ENCODE results near the gene C7orf33.

The C7orf33 gene

GRCh38 chr7:148575640-148576411 lies 14.7 kb upstream of the C7orf33 start:
- no peak overlapping the region for H3K9ac ChIP-seq (ENCODE audit: low read depth, low read length, poor library complexity)
- H3K4ac ChIP-seq (ENCODE audit: low read length), result no peak overlapping the region
- H3K4me1 ChIP-seq (ENCODE audit: control insufficient read depth in 2 of 2, insufficient read depth in 1 of 2, low read depth in 1 of 2, low read length in 2 of 2), result no peaks in the 10 kb centered on the region

GRCh38 chr7:148579366-148579765 lies 11.2 kb upstream of the C7orf33 start:
- Histone ChIP-seq H3K4me3 (ENCODE audit: low read length in 2 of 2) (no peak overlapping the region), H3K4me2 (ENCODE audit: insufficient read depth, low read length, poor library complexity, severe bottlenecking) (no peak overlapping the region), H2BK5ac (ENCODE audit: low read length) (no peak overlapping the region), H3K27me3 (ENCODE audit: control insufficient read depth in 3 of 3, insufficient read depth in 3 of 3, low read depth in 1 of 3, low read length in 3 of 3) (no peaks in the 10 kb centered on the region), H3K18ac (ENCODE audit: low read length) (no peak overlapping the region), H2BK15ac (ENCODE audit: low read length) (no peak overlapping the region), H2BK12ac (ENCODE audit: low read length) (no peak overlapping the region), H3K23ac (ENCODE audit: low read depth, low read length, poor library complexity) (no peak overlapping the region), H2BK120ac (ENCODE audit: low read depth, low read length) (no peak overlapping the region), H3K79me1 (ENCODE audit: low read depth, low read length) (no peaks in the 10 kb centered on the region), H3K4me1 (ENCODE audit: control insufficient read depth in 2 of 2, insufficient read depth in 1 of 2, low read depth in 1 of 2, low read length in 2 of 2) (no peaks in the 10 kb centered on the region), H3K9ac (ENCODE audit: low read depth, low read length, poor library complexity) (no peak overlapping the region), H4K91ac (ENCODE audit: low read depth, low read length, poor library complexity) (no peak overlapping the region), H2AK5ac (ENCODE audit: low read depth, low read length) (no peak overlapping the region), H3K14ac (ENCODE audit: low read length) (no peak overlapping the region), H3K27ac (replicated peaks; ENCODE audit: low read length) (no peak overlapping the region), H3K36me3 (replicated peaks in 1 of 2; ENCODE audit: control insufficient read depth in 2 of 2, insufficient read depth in 2 of 2, low read length in 2 of 2) (no peaks in the 10 kb centered on the region), H4K8ac (ENCODE audit: low read depth, low read length) (no peak overlapping the region), H3K4ac (ENCODE audit: low read length) (no peak overlapping the region), H3K9me3 (replicated peaks in 1 of 2; ENCODE audit: control insufficient read depth in 2 of 2, insufficient read depth in 1 of 2, low read depth in 1 of 2, low read length in 2 of 2) (no peaks in the 10 kb centered on the region), H2AFZ (ENCODE audit: low read length) (no peak overlapping the region)
- WGBS, 2 donors (ENCODE audit: extremely low coverage in 2 of 2, insufficient read length in 2 of 2, insufficient replicate concordance in 1 of 2), result no CpG with 5 or more reads among the region's 4 CpGs
- no peak for DNase-seq (ENCODE audit: low spot score)

More at GRCh38 chr7:148575640-148576411, 14.7 kb upstream of the C7orf33 start:
- H3K18ac ChIP-seq (ENCODE audit: low read length), result no peak overlapping the region
- no peak overlapping the region for H2BK12ac ChIP-seq (ENCODE audit: low read length)
- H4K8ac ChIP-seq (ENCODE audit: low read depth, low read length), result no peak overlapping the region
- H4K91ac ChIP-seq (ENCODE audit: low read depth, low read length, poor library complexity), result no peak overlapping the region
- H2BK120ac ChIP-seq (ENCODE audit: low read depth, low read length), result no peak overlapping the region
- WGBS, 2 donors (ENCODE audit: extremely low coverage in 2 of 2, insufficient read length in 2 of 2, insufficient replicate concordance in 1 of 2), result no CpG with 5 or more reads among the region's 8 CpGs
- H2BK15ac ChIP-seq (ENCODE audit: low read length), result no peak overlapping the region
- no peak overlapping the region for H2BK5ac ChIP-seq (ENCODE audit: low read length)
- H3K23ac ChIP-seq (ENCODE audit: low read depth, low read length, poor library complexity), result no peak overlapping the region
- H3K9me3 ChIP-seq (replicated peaks in 1 of 2; ENCODE audit: control insufficient read depth in 2 of 2, insufficient read depth in 1 of 2, low read depth in 1 of 2, low read length in 2 of 2), result no peaks in the 10 kb centered on the region
- no peaks in the 10 kb centered on the region for H3K27me3 ChIP-seq (ENCODE audit: control insufficient read depth in 3 of 3, insufficient read depth in 3 of 3, low read depth in 1 of 3, low read length in 3 of 3)
- H3K14ac ChIP-seq (ENCODE audit: low read length), result no peak overlapping the region
- no peak overlapping the region for H3K4me2 ChIP-seq (ENCODE audit: insufficient read depth, low read length, poor library complexity, severe bottlenecking)
- H3K27ac ChIP-seq (replicated peaks; ENCODE audit: low read length), result no peak overlapping the region
- H2AFZ ChIP-seq (ENCODE audit: low read length), result no peak overlapping the region
- no peaks in the 10 kb centered on the region for H3K36me3 ChIP-seq (replicated peaks in 1 of 2; ENCODE audit: control insufficient read depth in 2 of 2, insufficient read depth in 2 of 2, low read length in 2 of 2)
- H3K79me1 ChIP-seq (ENCODE audit: low read depth, low read length), result no peaks in the 10 kb centered on the region
- DNase-seq (ENCODE audit: low spot score), result peak; percentile 56
- no peak overlapping the region for H3K4me3 ChIP-seq (ENCODE audit: low read length in 2 of 2)
- H2AK5ac ChIP-seq (ENCODE audit: low read depth, low read length), result no peak overlapping the region

DNA sequence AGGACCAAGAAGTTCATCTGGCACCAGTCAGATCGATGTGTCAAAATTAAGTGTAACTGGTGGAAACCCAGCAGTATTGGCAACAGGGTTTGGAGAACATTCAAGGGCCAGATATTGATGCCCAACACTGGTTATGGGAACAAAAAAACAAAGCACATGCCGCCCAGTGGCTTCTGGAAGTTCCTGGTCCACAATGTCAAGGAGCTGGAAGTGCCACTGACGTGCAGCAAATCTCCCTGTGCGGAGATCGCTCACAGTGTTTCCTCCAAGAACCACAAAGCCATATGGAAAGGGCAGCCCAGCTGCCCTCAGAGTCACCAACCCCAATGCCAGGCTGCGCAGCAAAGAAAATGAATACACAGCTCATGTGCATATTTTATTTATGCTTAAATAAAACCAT lies 10.1 kb upstream of the C7orf33 start:
- no peaks in the 10 kb centered on the region for H3K9me3 ChIP-seq (replicated peaks in 1 of 2; ENCODE audit: control insufficient read depth in 2 of 2, insufficient read depth in 1 of 2, low read depth in 1 of 2, low read length in 2 of 2)
- H3K9ac ChIP-seq (ENCODE audit: low read depth, low read length, poor library complexity), result no peak overlapping the region
- no peak overlapping the region for H2BK12ac ChIP-seq (ENCODE audit: low read length)
- no peaks in the 10 kb centered on the region for H3K27me3 ChIP-seq (ENCODE audit: control insufficient read depth in 3 of 3, insufficient read depth in 3 of 3, low read depth in 1 of 3, low read length in 3 of 3)
- no peak overlapping the region for H4K8ac ChIP-seq (ENCODE audit: low read depth, low read length)
- H3K4me3 ChIP-seq (ENCODE audit: low read length in 2 of 2), result no peak overlapping the region
- H3K4me1 ChIP-seq (ENCODE audit: control insufficient read depth in 2 of 2, insufficient read depth in 1 of 2, low read depth in 1 of 2, low read length in 2 of 2), result no peaks in the 10 kb centered on the region
- no peak overlapping the region for H2BK15ac ChIP-seq (ENCODE audit: low read length)
- H3K14ac ChIP-seq (ENCODE audit: low read length), result no peak overlapping the region
- no peak overlapping the region for H3K23ac ChIP-seq (ENCODE audit: low read depth, low read length, poor library complexity)
- H3K36me3 ChIP-seq (replicated peaks in 1 of 2; ENCODE audit: control insufficient read depth in 2 of 2, insufficient read depth in 2 of 2, low read length in 2 of 2), result no peaks in the 10 kb centered on the region
- H2AFZ ChIP-seq (ENCODE audit: low read length), result no peak overlapping the region
- H2AK5ac ChIP-seq (ENCODE audit: low read depth, low read length), result no peak overlapping the region
- no peak overlapping the region for H3K18ac ChIP-seq (ENCODE audit: low read length)
- no peak overlapping the region for H3K4me2 ChIP-seq (ENCODE audit: insufficient read depth, low read length, poor library complexity, severe bottlenecking)
- no peak for DNase-seq (ENCODE audit: low spot score)
- H4K91ac ChIP-seq (ENCODE audit: low read depth, low read length, poor library complexity), result no peak overlapping the region
- no peak overlapping the region for H2BK120ac ChIP-seq (ENCODE audit: low read depth, low read length)
- no CpG with 5 or more reads among the region's 6 CpGs for WGBS, 2 donors (ENCODE audit: extremely low coverage in 2 of 2, insufficient read length in 2 of 2, insufficient replicate concordance in 1 of 2)
- no peak overlapping the region for H2BK5ac ChIP-seq (ENCODE audit: low read length)
- H3K4ac ChIP-seq (ENCODE audit: low read length), result no peak overlapping the region
- no peak overlapping the region for H3K27ac ChIP-seq (replicated peaks; ENCODE audit: low read length)
- no peaks in the 10 kb centered on the region for H3K79me1 ChIP-seq (ENCODE audit: low read depth, low read length)

DNA sequence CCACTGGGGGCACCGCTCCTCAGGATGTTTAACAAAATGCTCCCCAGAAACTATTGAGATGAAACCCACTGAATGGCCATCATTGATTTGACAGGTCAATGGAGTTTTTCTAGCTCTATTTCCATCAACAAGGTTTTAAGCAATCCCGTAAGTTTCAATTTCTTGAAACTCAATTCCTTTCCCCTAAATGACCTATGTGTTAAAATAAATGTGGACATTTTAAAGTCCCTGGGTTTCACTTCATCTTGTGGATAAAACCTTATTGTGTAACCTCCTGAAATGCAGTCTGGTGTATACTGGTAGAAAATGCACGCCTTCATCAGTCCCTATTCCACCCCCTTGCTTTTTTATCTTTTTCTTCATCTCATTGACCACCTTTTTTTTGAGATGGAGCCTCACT lies 8.9 kb upstream of the C7orf33 start:
- Histone ChIP-seq H3K9me3 (replicated peaks in 1 of 2; ENCODE audit: control insufficient read depth in 2 of 2, insufficient read depth in 1 of 2, low read depth in 1 of 2, low read length in 2 of 2) (no peaks in the 10 kb centered on the region), H2AFZ (ENCODE audit: low read length) (no peak overlapping the region), H3K14ac (ENCODE audit: low read length) (no peak overlapping the region), H3K4ac (ENCODE audit: low read length) (no peak overlapping the region), H2BK5ac (ENCODE audit: low read length) (no peak overlapping the region), H3K27me3 (ENCODE audit: control insufficient read depth in 3 of 3, insufficient read depth in 3 of 3, low read depth in 1 of 3, low read length in 3 of 3) (no peaks in the 10 kb centered on the region), H3K79me1 (ENCODE audit: low read depth, low read length) (no peaks in the 10 kb centered on the region), H3K36me3 (replicated peaks in 1 of 2; ENCODE audit: control insufficient read depth in 2 of 2, insufficient read depth in 2 of 2, low read length in 2 of 2) (no peaks in the 10 kb centered on the region), H4K91ac (ENCODE audit: low read depth, low read length, poor library complexity) (no peak overlapping the region), H3K9ac (ENCODE audit: low read depth, low read length, poor library complexity) (no peak overlapping the region), H3K27ac (replicated peaks; ENCODE audit: low read length) (no peak overlapping the region), H3K18ac (ENCODE audit: low read length) (no peak overlapping the region), H3K4me2 (ENCODE audit: insufficient read depth, low read length, poor library complexity, severe bottlenecking) (no peak overlapping the region), H2BK120ac (ENCODE audit: low read depth, low read length) (no peak overlapping the region), H4K8ac (ENCODE audit: low read depth, low read length) (no peak overlapping the region), H3K4me1 (ENCODE audit: control insufficient read depth in 2 of 2, insufficient read depth in 1 of 2, low read depth in 1 of 2, low read length in 2 of 2) (no peaks in the 10 kb centered on the region), H2AK5ac (ENCODE audit: low read depth, low read length) (no peak overlapping the region), H2BK15ac (ENCODE audit: low read length) (no peak overlapping the region), H2BK12ac (ENCODE audit: low read length) (no peak overlapping the region), H3K4me3 (ENCODE audit: low read length in 2 of 2) (no peak overlapping the region), H3K23ac (ENCODE audit: low read depth, low read length, poor library complexity) (no peak overlapping the region)
- DNase-seq (ENCODE audit: low spot score), result no peak
- WGBS, 2 donors (ENCODE audit: extremely low coverage in 2 of 2, insufficient read length in 2 of 2, insufficient replicate concordance in 1 of 2), result no CpG with 5 or more reads among the region's 3 CpGs
